IPS-18a (cell line): Measurements from ENCODE around the gene CEP85.
"Not testable (repeated sequence)": the region's sequence is repeated elsewhere in the genome, so short reads cannot be mapped to it uniquely, and the experiment has no call there.

Experiments
- H3K27ac ChIP-seq: one replicate; pipeline ENCODE4 v1.5.1; 2013; ENCODE audit warnings: low read length
- H3K27me3 ChIP-seq: one replicate; pipeline ENCODE4 v1.6.1; 2013; ENCODE audit warnings: mild to moderate bottlenecking, low read length; ENCODE audit not compliant: control insufficient read depth, insufficient read depth
- H3K36me3 ChIP-seq: one replicate; pipeline ENCODE4 v1.6.1; 2013; ENCODE audit warnings: low read depth, low read length; ENCODE audit not compliant: control insufficient read depth
- H3K4me1 ChIP-seq: one replicate; pipeline ENCODE4 v1.6.1; 2013; ENCODE audit warnings: low read depth, low read length; ENCODE audit not compliant: control insufficient read depth
- H3K4me3 ChIP-seq: one replicate; pipeline ENCODE4 v1.5.1; 2013; ENCODE audit warnings: low read length
- H3K9ac ChIP-seq: one replicate; pipeline ENCODE4 v1.6.1; 2013; ENCODE audit warnings: mild to moderate bottlenecking, low read length, moderate library complexity
- H3K9me3 ChIP-seq: one replicate; pipeline ENCODE4 v1.6.1; 2013; ENCODE audit warnings: low read depth, low read length; ENCODE audit not compliant: control insufficient read depth

Gene CEP85

DNA sequence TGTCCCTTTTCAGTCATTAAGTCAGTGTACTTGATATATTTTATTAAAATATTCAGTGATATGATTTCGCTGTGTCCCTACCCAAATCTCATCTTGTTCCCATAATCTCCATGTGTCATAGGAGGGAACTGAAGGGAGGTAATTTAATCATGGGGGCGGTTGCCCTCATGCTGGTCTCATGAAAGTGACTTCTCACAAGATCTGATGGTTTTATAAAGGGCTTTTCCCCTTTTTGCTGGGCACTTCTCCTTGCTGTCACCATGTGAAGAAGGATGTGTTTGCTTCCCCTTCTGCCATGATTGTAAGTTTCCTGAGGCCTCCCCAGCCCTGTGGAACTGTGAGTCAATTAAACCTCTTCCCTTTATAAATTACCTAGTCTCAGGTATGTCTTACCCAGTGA lies 3.3 kb upstream of the CEP85 start:
- H3K36me3 ChIP-seq, H3K4me3 ChIP-seq, H3K9me3 ChIP-seq, H3K4me1 ChIP-seq, H3K9ac ChIP-seq, H3K27ac ChIP-seq: not testable (repeated sequence)
- H3K27me3 ChIP-seq = peaks cover 23% of the 10 kb centered on the region

DNA sequence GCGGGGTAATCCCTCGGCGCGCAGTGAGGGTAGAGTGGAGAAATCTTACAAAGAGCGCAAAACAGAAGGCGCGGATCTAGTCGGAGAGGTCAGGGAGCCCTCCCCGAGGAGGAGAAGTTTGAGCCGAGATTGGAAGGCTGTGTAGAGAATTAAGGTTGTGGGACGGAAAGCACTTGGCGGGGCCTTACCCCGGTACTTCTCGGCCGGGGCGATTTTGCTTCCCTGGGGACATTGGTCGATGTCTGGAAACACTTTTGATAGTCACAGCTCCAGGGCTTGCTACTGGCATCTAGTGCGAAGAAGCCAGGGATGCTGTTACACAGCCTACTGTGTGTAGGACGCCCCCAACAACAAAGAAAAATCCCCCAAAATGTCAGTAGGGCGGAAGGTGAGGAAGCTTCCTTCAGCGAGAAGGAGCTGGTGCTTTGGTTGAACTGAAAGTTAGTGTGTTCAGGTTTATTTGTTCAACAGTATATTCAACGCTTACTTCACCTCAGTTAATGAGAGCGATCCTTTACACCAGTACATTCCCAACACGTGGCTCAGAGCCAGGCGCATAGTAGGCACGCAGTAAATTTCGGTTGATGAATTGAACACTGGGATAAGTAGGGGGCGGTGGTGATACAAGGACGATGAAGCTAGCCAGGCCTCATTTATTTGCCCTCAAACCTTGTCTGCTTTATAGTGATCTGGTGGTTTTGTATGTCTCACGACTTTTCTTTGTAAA lies 807 bp downstream of the CEP85 start:
- Histone ChIP-seq H3K4me3 (peak overlapping the region; percentile 93), H3K27ac (peak overlapping the region; percentile 12), H3K27me3 (no peaks in the 10 kb centered on the region), H3K36me3 (peaks cover 3% of the 10 kb centered on the region), H3K4me1 (no peaks in the 10 kb centered on the region), H3K9ac (peak overlapping the region; percentile 81), H3K9me3 (no peaks in the 10 kb centered on the region)

DNA sequence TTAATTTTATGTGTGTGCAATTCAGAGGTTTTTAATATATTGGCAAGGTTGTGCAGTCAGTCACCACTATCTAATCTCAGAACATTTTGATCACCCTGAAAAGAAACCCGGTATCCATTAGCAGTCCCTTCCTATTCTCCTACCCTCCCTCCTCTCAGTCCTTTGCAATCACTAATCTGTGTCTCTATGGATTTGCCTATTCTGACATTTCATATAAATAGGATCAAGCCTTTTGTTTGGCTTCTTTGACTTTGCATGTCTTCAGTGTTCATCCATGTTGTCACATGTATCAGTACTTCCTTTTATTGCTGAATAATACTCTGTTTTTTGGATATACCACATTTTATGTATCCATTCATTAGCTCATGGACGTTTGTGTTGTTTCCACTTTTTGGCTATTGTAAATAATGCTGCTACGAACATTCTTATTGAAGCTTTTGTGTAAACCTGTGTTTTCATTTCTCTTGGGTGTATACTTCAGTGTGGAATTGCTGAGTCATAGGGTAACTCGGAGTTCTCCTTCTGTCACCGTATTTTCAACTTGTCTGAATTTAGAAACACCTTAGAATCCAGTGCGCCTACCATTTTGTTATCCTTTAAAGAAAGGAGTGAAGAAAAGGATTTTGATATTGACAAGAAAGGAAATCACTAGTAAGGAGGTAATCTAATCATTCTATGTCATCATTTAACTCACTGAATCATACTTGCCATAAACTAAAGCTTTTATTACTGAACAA lies 3.4 kb downstream of the CEP85 start:
- Histone ChIP-seq H3K27me3 (no peaks in the 10 kb centered on the region), H3K9ac (no peak overlapping the region), H3K4me1 (no peaks in the 10 kb centered on the region), H3K36me3 (peaks cover 5% of the 10 kb centered on the region), H3K27ac (no peak overlapping the region), H3K4me3 (no peak overlapping the region), H3K9me3 (no peaks in the 10 kb centered on the region)

DNA sequence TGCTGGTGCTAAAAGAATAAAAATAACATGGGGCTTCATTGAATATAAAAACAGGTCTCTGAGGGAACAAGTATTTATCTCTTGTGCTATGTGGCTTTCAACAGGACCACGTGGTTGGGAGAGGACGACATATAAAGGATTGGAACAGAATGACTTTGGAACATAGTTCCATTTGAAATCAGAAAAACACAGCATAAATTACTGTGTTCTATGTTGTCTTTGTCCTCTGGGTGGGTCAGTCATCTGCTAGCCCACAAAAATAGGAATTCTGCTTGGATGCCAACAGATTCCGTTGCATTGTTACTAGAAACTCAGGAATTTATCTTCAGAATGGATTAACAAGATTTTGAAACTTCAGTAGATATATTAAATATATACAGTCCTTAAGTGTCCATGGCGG lies 5.9 kb downstream of the CEP85 start:
- H3K4me1 ChIP-seq = no peaks in the 10 kb centered on the region
- no peak overlapping the region for H3K4me3 ChIP-seq
- no peaks in the 10 kb centered on the region for H3K27me3 ChIP-seq
- H3K36me3 ChIP-seq = peaks cover 16% of the 10 kb centered on the region
- no peak overlapping the region for H3K9ac ChIP-seq
- H3K27ac ChIP-seq = no peak overlapping the region
- H3K9me3 ChIP-seq = no peaks in the 10 kb centered on the region

DNA sequence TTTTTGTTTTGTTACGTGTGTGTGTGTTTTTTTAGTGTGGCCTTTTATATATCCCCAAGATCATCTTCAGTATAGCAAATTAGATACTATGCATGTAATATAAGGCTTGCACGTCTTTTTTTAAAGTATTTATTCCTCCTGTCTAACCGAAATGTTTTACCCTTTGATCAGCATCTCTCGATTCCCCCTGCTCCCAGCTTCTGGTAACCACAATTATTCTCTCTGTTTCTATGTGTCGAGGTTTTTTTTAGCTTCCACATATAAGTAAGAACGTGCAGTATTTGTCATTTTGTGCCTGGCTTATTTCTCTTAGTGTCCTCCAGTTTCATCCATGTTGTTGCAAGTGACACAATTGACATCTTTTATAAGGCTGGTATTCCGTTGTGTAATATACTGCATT lies 18.7 kb downstream of the CEP85 start:
- Histone ChIP-seq H3K9me3 (no peaks in the 10 kb centered on the region), H3K9ac (no peak overlapping the region), H3K27me3 (no peaks in the 10 kb centered on the region), H3K4me3 (no peak overlapping the region), H3K4me1 (no peaks in the 10 kb centered on the region), H3K36me3 (peaks cover 52% of the 10 kb centered on the region), H3K27ac (no peak overlapping the region)

DNA sequence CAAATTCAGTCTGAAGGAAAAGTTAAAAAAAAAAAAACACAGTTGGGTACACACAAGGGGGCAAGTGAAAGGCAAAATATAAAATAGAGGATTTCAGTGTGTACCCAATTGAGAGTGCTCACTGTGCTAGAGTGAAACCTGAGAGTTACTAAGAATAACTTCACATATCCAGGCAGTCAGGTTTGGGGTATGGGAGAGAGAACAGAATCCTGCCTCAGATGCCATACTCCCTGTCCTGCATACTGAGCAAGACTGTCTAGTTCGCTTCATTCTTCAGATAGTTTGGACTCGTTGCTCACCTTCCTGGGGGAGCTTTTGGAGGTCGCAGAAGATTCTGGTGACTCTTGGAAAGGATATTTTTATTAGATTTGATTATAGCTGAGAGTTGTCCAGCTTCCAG lies 20.4 kb downstream of the CEP85 start:
- Histone ChIP-seq H3K4me1 (no peaks in the 10 kb centered on the region), H3K36me3 (peaks cover 64% of the 10 kb centered on the region), H3K9me3 (no peaks in the 10 kb centered on the region), H3K4me3 (no peak overlapping the region), H3K27me3 (no peaks in the 10 kb centered on the region), H3K27ac (no peak overlapping the region), H3K9ac (no peak overlapping the region)

DNA sequence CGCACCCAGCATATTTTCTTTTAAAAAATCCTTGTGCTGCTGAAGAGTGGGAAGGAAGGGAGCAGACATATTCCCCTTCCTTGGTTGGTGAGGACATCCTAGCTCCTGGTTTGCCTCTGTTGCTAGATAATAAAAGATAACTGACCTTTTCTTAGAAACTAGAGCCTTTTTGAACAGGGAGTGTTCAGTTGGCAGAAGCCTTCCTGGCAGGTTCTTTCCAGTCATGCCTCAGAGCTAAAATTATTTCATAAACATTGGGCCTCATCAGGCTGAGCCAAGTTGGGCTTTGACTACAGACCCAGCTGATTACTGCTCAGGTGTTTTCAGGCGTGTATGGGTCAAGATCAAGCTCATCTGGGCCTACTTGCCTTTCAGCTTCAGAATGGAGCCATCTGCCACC lies 23.2 kb downstream of the CEP85 start:
- H3K4me3 ChIP-seq = no peak overlapping the region

DNA sequence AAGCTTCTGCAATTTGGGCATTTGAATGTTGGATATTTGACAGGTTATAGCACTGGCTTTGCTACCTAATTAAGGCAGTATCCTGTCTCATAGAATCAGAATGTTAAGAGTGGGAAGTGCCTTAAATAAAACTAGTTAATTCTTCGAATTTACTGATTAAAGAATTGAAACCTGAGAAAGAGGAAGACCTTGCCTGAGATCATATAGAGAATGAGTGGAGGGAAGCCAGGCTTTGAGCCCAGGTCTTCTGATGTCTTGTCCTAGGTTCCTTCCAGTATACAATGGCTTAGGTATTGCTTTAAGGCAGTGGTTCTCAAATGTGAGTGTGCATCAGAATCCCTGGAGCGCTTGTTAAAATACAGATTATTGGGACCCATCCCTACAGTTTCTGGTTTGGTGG lies 25.0 kb downstream of the CEP85 start:
- Histone ChIP-seq H3K9me3 (no peaks in the 10 kb centered on the region), H3K36me3 (peaks cover 81% of the 10 kb centered on the region), H3K9ac (no peak overlapping the region), H3K4me3 (no peak overlapping the region), H3K4me1 (no peaks in the 10 kb centered on the region), H3K27ac (no peak overlapping the region), H3K27me3 (no peaks in the 10 kb centered on the region)

More for the DNA sequence above, 23.2 kb downstream of the CEP85 start:
- Histone ChIP-seq H3K27ac (no peak overlapping the region), H3K4me1 (no peaks in the 10 kb centered on the region), H3K27me3 (no peaks in the 10 kb centered on the region), H3K36me3 (peaks cover 74% of the 10 kb centered on the region), H3K9me3 (no peaks in the 10 kb centered on the region), H3K9ac (no peak overlapping the region)

DNA sequence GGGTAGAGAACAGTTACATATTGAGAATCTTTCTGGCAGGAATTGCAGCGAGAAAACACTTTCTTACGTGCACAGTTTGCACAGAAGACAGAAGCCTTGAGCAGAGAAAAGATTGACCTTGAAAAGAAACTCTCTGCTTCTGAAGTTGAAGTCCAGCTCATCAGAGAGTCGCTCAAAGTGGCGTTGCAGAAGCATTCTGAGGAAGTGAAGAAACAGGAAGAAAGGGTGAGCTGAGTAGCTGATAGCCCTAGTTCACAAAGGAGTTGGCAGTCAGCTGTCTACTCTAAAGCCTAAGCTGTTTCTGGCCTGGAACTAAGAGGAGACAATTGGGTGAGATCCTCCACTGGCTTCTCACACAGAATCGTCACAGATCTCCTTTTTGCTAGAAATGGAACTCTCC lies 25.6 kb downstream of the CEP85 start:
- peaks cover 86% of the 10 kb centered on the region for H3K36me3 ChIP-seq
- H3K9ac ChIP-seq = no peak overlapping the region
- H3K27me3 ChIP-seq = no peaks in the 10 kb centered on the region
- no peaks in the 10 kb centered on the region for H3K4me1 ChIP-seq
- no peak overlapping the region for H3K4me3 ChIP-seq
- H3K9me3 ChIP-seq = no peaks in the 10 kb centered on the region
- no peak overlapping the region for H3K27ac ChIP-seq

DNA sequence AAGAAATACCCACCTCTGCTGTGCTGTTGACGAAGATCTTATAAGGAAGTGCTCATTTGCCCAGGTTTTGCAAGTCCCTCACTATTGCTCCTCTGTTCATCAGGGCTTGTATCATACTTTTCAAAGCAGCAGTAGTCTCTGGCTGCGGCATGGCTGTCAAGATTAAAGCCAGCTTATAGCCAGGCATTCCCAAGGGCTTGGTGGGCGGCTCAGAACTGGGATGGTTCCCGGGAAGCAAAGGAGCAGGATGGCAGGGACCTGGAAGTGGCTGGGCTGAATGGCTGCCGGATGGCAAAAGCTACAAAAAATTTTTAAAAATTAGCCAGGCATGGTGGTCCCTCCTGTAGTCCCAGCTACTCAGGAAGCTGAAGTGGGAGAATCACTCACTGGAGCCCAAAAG lies 29.2 kb downstream of the CEP85 start:
- Histone ChIP-seq H3K27me3 (no peaks in the 10 kb centered on the region), H3K4me3 (no peak overlapping the region), H3K9ac (no peak overlapping the region), H3K36me3 (peaks cover 70% of the 10 kb centered on the region), H3K9me3 (no peaks in the 10 kb centered on the region), H3K27ac (no peak overlapping the region), H3K4me1 (no peaks in the 10 kb centered on the region)

DNA sequence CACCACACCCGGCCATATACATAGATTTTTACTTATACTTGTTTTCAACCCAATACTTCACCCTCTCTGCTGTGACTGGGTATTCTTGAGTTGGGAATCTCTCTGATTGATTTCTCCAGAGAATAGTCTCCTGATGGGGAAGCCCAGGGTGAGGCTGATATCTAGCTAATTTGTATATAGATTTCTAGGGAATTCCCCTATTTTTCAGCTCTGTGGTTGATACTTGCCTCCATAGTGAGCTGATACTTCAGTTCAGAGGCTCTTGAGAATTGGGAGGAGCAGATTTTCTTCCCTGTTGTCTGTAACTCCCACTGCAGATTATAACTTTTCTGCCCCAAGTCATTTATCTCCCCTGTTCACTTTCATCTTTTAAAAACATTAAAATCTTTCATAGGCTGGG lies 31.4 kb downstream of the CEP85 start:
- Histone ChIP-seq H3K27me3 (no peaks in the 10 kb centered on the region), H3K9ac (no peak overlapping the region), H3K4me1 (no peaks in the 10 kb centered on the region), H3K27ac (no peak overlapping the region), H3K4me3 (no peak overlapping the region), H3K36me3 (peaks cover 69% of the 10 kb centered on the region), H3K9me3 (peaks cover 4% of the 10 kb centered on the region)
